Keratinocyte (primary cell): ENCODE measurements around the gene DLX2. TPM values are rescaled to one million over a fixed set of nuclear protein-coding genes. Genes with fewer than 3 reads are reported as not detected.

ENCODE experiments used
- DNase-seq: peaks from one replicate; pipeline ENCODE4 v3.0.0-alpha.2; 2011; ENCODE audit warnings: low read depth, missing footprints, low spot score
- FAIRE-seq: peaks from 2 replicates; lab custom pipeline; 2011; peaks lifted over from hg19 to GRCh38; lab: Jason Lieb, UNC
- H2AFZ ChIP-seq: 2 replicates; pipeline ENCODE4 v1.6.0; 2012; ENCODE audit warnings: low read length, control low read depth, inconsistent platforms; ENCODE audit not compliant: control insufficient read depth
- H3K27ac ChIP-seq: 2 replicates; pipeline ENCODE4 v1.5.1; 2011; ENCODE audit warnings: low read length; ENCODE audit not compliant: control insufficient read depth, insufficient read depth
- H3K27me3 ChIP-seq: 3 replicates; pipeline ENCODE4 v1.6.0; 2011; ENCODE audit warnings: low read length; ENCODE audit not compliant: control insufficient read depth, insufficient read depth; ENCODE audit errors: extremely low read depth
- H3K36me3 ChIP-seq, 2 experiments: 2 replicates in 1 of 2; 3 replicates in 1 of 2; pipeline ENCODE4 v1.5.1; 2011; ENCODE audit warnings: low read length in 2 of 2, mild to moderate bottlenecking in 1 of 2; ENCODE audit not compliant: control insufficient read depth in 2 of 2, insufficient read depth in 2 of 2; ENCODE audit errors: extremely low read depth in 1 of 2
- H3K4me1 ChIP-seq: 3 replicates; pipeline ENCODE4 v1.5.1; 2011; ENCODE audit warnings: low read length; ENCODE audit not compliant: control insufficient read depth, insufficient read depth; ENCODE audit errors: extremely low read depth
- H3K4me2 ChIP-seq: 3 replicates; pipeline ENCODE4 v1.6.0; 2011; ENCODE audit warnings: low read depth, low read length; ENCODE audit not compliant: control insufficient read depth, insufficient read depth; ENCODE audit errors: extremely low read depth
- H3K4me3 ChIP-seq, 3 experiments: fragments of 200-600 bp in 1 of 3; sonication (generic) in 1 of 3; 2 replicates in 2 of 3; 3 replicates in 1 of 3; pipeline ENCODE4 v1.5.1; 2011 to 2016; ENCODE audit warnings: low read length in 3 of 3, mild to moderate bottlenecking in 3 of 3, control low read depth in 2 of 3, inconsistent platforms in 1 of 3, low read depth in 1 of 3, mixed read lengths in 1 of 3, mixed run types in 1 of 3, moderate library complexity in 1 of 3; ENCODE audit not compliant: control insufficient read depth in 2 of 3, insufficient read depth in 2 of 3; ENCODE audit errors: extremely low read depth in 1 of 3
- H3K79me2 ChIP-seq: 2 replicates; pipeline ENCODE4 v1.6.0; 2012; ENCODE audit warnings: low read length; ENCODE audit not compliant: control insufficient read depth, insufficient read depth
- H3K9ac ChIP-seq: 3 replicates; pipeline ENCODE4 v1.6.0; 2011; ENCODE audit warnings: low read length; ENCODE audit not compliant: control insufficient read depth, insufficient read depth; ENCODE audit errors: extremely low read depth
- H3K9me1 ChIP-seq: 3 replicates; pipeline ENCODE4 v1.6.0; 2011; ENCODE audit warnings: low read length; ENCODE audit not compliant: control insufficient read depth, insufficient read depth; ENCODE audit errors: extremely low read depth
- H3K9me3 ChIP-seq: 2 replicates; pipeline ENCODE4 v1.5.1; 2012; ENCODE audit warnings: low read depth, low read length; ENCODE audit not compliant: control insufficient read depth
- H4K20me1 ChIP-seq: 3 replicates; pipeline ENCODE4 v1.6.0; 2011; ENCODE audit warnings: low read length; ENCODE audit not compliant: control insufficient read depth, insufficient read depth; ENCODE audit errors: extremely low read depth
- CTCF ChIP-seq, 3 experiments: IDR thresholded peaks in 1 of 3; conservative IDR thresholded peaks in 1 of 3; optimal IDR thresholded peaks in 1 of 3; 2 replicates in 2 of 3; 3 replicates in 1 of 3; pipeline versions ENCODE3 to v1.5.1; 2011; ENCODE audit warnings: low read length in 3 of 3, mild to moderate bottlenecking in 3 of 3, moderate library complexity in 2 of 3, control low read depth in 1 of 3, inconsistent platforms in 1 of 3; ENCODE audit not compliant: insufficient read depth in 2 of 3; ENCODE audit errors: extremely low read depth in 1 of 3
- EZH2 ChIP-seq: IDR thresholded peaks from one replicate; pipeline ENCODE4 v1.6.1; 2012; ENCODE audit warnings: inconsistent platforms, mild to moderate bottlenecking, low read length, moderate library complexity
- dilution Hi-C: fragments of 300-500 bp; cut with MboI; formaldehyde crosslinking; loops from one replicate; pipeline ENCODE4 v1.7.0; 2020; ENCODE audit warnings: low sequenced_read_pairs; ENCODE audit not compliant: extremely low pct_ligation_motif_present
- polyA plus RNA-seq, 5 experiments: library from polyadenylated mRNA; depleted of rRNA in 3 of 5; stranded (reverse) in 3 of 5; stranded (forward) in 1 of 5; unstranded in 1 of 5; fragments of >200 nt; gene quantifications; 1 replicate in 1 of 5; 2 replicates in 3 of 5; 3 replicates in 1 of 5; pipeline versions ENCODE4 v1.2.1 to v1.2.3, GENCODE V29; 2011 to 2012; ENCODE audit warnings: missing spikeins in 2 of 5, low read depth in 1 of 5, low replicate concordance in 1 of 5

DLX2 gene
- polyA plus RNA-seq, 1 donor (not counting 4 experiments of a cell fraction or from before 2014, with no cell fraction given), result 0.29 TPM

- no peak for TF ChIP-seq EZH2
- no peak for TF ChIP-seq CTCF (optimal IDR thresholded peaks at IDR 0.05 in 1 of 3, IDR thresholded peaks at IDR 0.05 in 1 of 3, conservative IDR thresholded peaks at IDR 0.05 in 1 of 3; ENCODE audit: extremely low read depth in 1 of 3, insufficient read depth in 2 of 3, low read length in 3 of 3)
- H3K4me2 ChIP-seq, result peak overlapping the region; percentile 87
- H3K4me3 ChIP-seq, result peak overlapping the region; percentile 44 to 75 (median 69)
- no peak for DNase-seq
- peak overlapping the region; percentile 75 for H3K9ac ChIP-seq
- H3K27me3 ChIP-seq, result peaks cover 88% of the 10 kb centered on the region
- no peaks in the 10 kb centered on the region for H3K79me2 ChIP-seq
- H4K20me1 ChIP-seq, result no peaks in the 10 kb centered on the region
- H3K27ac ChIP-seq, result no peak overlapping the region
- no peaks in the 10 kb centered on the region for H3K36me3 ChIP-seq
- H3K4me1 ChIP-seq, result peaks cover 34% of the 10 kb centered on the region
- dilution Hi-C loops, result no loop called here
- H3K9me1 ChIP-seq, result no peaks in the 10 kb centered on the region
- FAIRE-seq, result no peak
- peak overlapping the region; percentile 86 for H2AFZ ChIP-seq
- no peaks in the 10 kb centered on the region for H3K9me3 ChIP-seq
Measured at GRCh38 chr2:172084395-172084644, 18.4 kb downstream of the DLX2 start.

GRCh38 chr2:172083628-172084394 is 18.9 kb downstream of the DLX2 start:
- Histone ChIP-seq H3K27ac (no peak overlapping the region), H3K4me1 (peaks cover 34% of the 10 kb centered on the region), H3K27me3 (peaks cover 83% of the 10 kb centered on the region), H4K20me1 (no peaks in the 10 kb centered on the region), H3K9me1 (no peaks in the 10 kb centered on the region), H3K9me3 (no peaks in the 10 kb centered on the region), H3K36me3 (no peaks in the 10 kb centered on the region), H3K4me3 (peak overlapping the region in 1 of 3 experiments; percentile 47), H2AFZ (no peak overlapping the region), H3K79me2 (no peaks in the 10 kb centered on the region), H3K4me2 (peak overlapping the region; percentile 87), H3K9ac (no peak overlapping the region)
- FAIRE-seq, result no peak
- no peak for DNase-seq
- TF ChIP-seq EZH2 (no peak), CTCF (optimal IDR thresholded peaks at IDR 0.05 in 1 of 3, IDR thresholded peaks at IDR 0.05 in 1 of 3, conservative IDR thresholded peaks at IDR 0.05 in 1 of 3; ENCODE audit: extremely low read depth in 1 of 3, insufficient read depth in 2 of 3, low read length in 3 of 3) (no peak)
- dilution Hi-C loops, result no loop called here
